ENCODE data around the gene NDUFB8. TPM values are rescaled to one million over a fixed set of nuclear protein-coding genes. Genes with fewer than 3 reads are reported as not detected.

The NDUFB8 gene
- total RNA-seq, 4 donors from 2014 or later = 70.3 to 265 (median 137) TPM

DNA sequence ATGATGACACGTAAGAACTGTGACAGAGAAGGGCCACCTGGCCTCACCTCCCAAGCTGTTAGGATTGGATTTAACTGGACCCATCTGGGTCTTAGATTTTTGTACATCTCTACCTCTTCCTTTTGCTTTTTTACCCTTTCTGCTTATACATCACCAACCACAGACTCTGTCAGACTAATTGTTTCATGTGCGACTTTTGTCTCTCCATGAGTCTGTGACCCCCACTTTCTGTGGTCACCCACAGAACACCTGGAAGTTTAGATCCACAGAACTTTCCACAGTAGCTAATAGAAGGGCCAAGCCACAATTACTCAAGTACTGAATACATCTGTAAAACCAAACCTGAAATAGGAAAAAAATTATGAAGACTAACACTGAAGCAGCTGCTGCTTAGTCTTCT, 33.1 kb downstream of the NDUFB8 start:
- TF ChIP-seq EP300 (IDR thresholded peaks at IDR 0.05; ENCODE audit: low read depth) (no peak), POLR2AphosphoS5 (IDR thresholded peaks at IDR 0.05) (no peak), POLR2A (IDR thresholded peaks at IDR 0.05) (no peak)
- TF ChIP-seq, protein P1, sequence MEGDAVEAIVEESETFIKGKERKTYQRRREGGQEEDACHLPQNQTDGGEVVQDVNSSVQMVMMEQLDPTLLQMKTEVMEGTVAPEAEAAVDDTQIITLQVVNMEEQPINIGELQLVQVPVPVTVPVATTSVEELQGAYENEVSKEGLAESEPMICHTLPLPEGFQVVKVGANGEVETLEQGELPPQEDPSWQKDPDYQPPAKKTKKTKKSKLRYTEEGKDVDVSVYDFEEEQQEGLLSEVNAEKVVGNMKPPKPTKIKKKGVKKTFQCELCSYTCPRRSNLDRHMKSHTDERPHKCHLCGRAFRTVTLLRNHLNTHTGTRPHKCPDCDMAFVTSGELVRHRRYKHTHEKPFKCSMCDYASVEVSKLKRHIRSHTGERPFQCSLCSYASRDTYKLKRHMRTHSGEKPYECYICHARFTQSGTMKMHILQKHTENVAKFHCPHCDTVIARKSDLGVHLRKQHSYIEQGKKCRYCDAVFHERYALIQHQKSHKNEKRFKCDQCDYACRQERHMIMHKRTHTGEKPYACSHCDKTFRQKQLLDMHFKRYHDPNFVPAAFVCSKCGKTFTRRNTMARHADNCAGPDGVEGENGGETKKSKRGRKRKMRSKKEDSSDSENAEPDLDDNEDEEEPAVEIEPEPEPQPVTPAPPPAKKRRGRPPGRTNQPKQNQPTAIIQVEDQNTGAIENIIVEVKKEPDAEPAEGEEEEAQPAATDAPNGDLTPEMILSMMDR (IDR thresholded peaks at IDR 0.05) = no peak
- in situ Hi-C loops (cut with MboI; ENCODE audit: low pct_ligation_motif_present in 1 of 4, low pct_unique_long_range_greater_than_20kb in 1 of 4, low sequenced_read_pairs in 3 of 4) (no loop called here), intact Hi-C loops (cut with DNase I; ENCODE audit: low total_unique reads) (no loop called here)
- H3K4me1 ChIP-seq = no peaks in the 10 kb centered on the region
- no peaks in the 10 kb centered on the region for H3K27me3 ChIP-seq
- no peaks in the 10 kb centered on the region for H3K9me3 ChIP-seq
- WGBS, 2 donors (ENCODE audit: low coverage in 1 of 2) = 70 to 90% methylated on average over 1 to 2 of the region's 2 CpGs
- H3K27ac ChIP-seq = no peak overlapping the region
- H3K36me3 ChIP-seq = peaks cover 0 to 25% (median 7%) of the 10 kb centered on the region in 4 donors
- no peak for DNase-seq
- no peak overlapping the region for H3K4me3 ChIP-seq

DNA sequence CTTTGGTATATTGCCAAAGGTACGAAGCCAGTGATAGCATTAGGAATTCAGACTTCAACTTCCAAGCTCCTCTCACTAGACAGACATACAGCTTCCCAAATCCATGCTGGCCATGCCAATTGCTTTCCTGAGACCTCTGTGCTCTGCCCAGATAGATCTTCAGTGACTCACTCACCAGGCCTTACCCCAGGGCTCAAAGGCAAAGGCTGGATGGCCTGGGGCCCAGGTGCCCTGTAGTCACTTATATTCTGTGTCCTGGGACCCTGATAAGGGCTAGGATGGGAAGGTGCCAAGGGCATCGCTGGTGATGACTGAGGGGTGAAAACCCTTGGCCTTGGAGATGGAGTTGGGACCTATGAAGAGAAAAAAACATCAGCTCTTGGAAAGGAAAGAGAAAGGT, 39.1 kb downstream of the NDUFB8 start:
- TF ChIP-seq, protein P1 (IDR thresholded peaks at IDR 0.05) = no peak
- TF ChIP-seq EP300 (IDR thresholded peaks at IDR 0.05; ENCODE audit: low read depth) = no peak
- no peak for TF ChIP-seq POLR2AphosphoS5 (IDR thresholded peaks at IDR 0.05)
- no peak for TF ChIP-seq POLR2A (IDR thresholded peaks at IDR 0.05)
- in situ Hi-C loops (cut with MboI; ENCODE audit: low pct_ligation_motif_present in 1 of 4, low pct_unique_long_range_greater_than_20kb in 1 of 4, low sequenced_read_pairs in 3 of 4) = no loop called here
- intact Hi-C loops (cut with DNase I; ENCODE audit: low total_unique reads) = no loop called here
- no peaks in the 10 kb centered on the region for H3K9me3 ChIP-seq
- no peaks in the 10 kb centered on the region for H3K4me1 ChIP-seq
- H3K27me3 ChIP-seq = no peaks in the 10 kb centered on the region
- DNase-seq = no peak
- WGBS, 2 donors (ENCODE audit: low coverage in 1 of 2) = 100% methylated on average over 1 to 2 of the region's 2 CpGs
- no peak overlapping the region for H3K27ac ChIP-seq
- no peak overlapping the region for H3K4me3 ChIP-seq
- H3K36me3 ChIP-seq = peaks cover 0 to 24% (median 5%) of the 10 kb centered on the region in 4 donors

DNA sequence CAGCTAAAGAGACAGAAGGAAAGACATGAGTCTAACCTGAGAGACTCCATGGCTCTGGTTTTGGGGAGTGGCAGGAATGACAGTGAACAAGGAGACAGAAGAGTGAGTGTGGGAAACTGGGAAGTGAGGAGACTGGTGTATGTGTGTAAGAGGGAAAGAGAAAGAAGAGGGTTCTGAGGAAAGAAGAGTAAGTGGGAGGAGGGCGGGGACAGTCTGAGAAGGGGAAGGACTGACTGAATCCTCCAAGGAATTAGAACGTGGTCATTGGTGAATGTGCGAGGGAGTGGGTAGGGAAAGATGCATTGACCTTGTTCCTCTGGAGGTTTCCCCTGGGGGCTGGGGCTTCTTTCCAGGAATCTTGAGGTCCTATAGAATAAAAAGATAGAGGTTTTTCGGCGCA, 40.3 kb downstream of the NDUFB8 start:
- Histone ChIP-seq H3K27me3 (no peaks in the 10 kb centered on the region), H3K9me3 (no peaks in the 10 kb centered on the region), H3K4me3 (no peak overlapping the region), H3K36me3 (peaks cover 0 to 24% (median 5%) of the 10 kb centered on the region in 4 donors), H3K4me1 (no peaks in the 10 kb centered on the region), H3K27ac (no peak overlapping the region)
- no peak for TF ChIP-seq POLR2AphosphoS5 (IDR thresholded peaks at IDR 0.05)
- TF ChIP-seq POLR2A (IDR thresholded peaks at IDR 0.05) = no peak
- no peak for TF ChIP-seq EP300 (IDR thresholded peaks at IDR 0.05; ENCODE audit: low read depth)
- TF ChIP-seq, protein P1 (IDR thresholded peaks at IDR 0.05) = no peak
- in situ Hi-C loops (cut with MboI; ENCODE audit: low pct_ligation_motif_present in 1 of 4, low pct_unique_long_range_greater_than_20kb in 1 of 4, low sequenced_read_pairs in 3 of 4) (no loop called here), intact Hi-C loops (cut with DNase I; ENCODE audit: low total_unique reads) (no loop called here)
- 91 to 92% methylated on average over 2 to 5 of the region's 5 CpGs for WGBS, 2 donors (ENCODE audit: low coverage in 1 of 2)
- DNase-seq = no peak

DNA sequence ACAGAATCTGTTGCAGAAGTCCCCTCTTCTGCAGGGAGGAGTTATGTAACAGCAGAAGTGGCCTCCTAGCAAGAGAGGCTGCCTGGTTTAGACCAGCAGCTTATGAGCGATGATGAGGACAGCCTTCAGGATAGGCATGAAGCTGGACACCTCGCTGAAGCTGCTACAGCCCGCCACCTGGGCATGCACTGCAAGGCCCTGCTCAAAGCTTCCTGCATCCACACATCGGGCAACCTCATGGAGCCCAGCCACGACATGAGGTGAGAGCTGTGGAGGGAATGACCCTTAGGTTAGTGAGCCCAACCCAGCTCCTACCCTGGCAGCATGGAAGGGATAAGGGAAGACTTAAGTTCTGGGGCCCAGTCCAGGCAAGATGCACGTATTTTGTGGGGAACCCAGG, 42.1 kb downstream of the NDUFB8 start:
- Histone ChIP-seq H3K27me3 (peaks cover 11% of the 10 kb centered on the region), H3K4me3 (no peak overlapping the region), H3K4me1 (peaks cover 4 to 7% (median 7%) of the 10 kb centered on the region in 4 donors), H3K36me3 (peaks cover 0 to 20% (median 5%) of the 10 kb centered on the region in 4 donors), H3K27ac (no peak overlapping the region), H3K9me3 (no peaks in the 10 kb centered on the region)
- DNase-seq = no peak
- WGBS, 2 donors (ENCODE audit: low coverage in 1 of 2) = 92% methylated on average over 6 of the region's 6 CpGs; no CpG with 5 or more reads in 1 of the 2 donors
- TF ChIP-seq POLR2A (IDR thresholded peaks at IDR 0.05) (no peak), POLR2AphosphoS5 (IDR thresholded peaks at IDR 0.05) (no peak), EP300 (IDR thresholded peaks at IDR 0.05; ENCODE audit: low read depth) (no peak)
- TF ChIP-seq, protein P1 (IDR thresholded peaks at IDR 0.05) = no peak
- intact Hi-C loops (cut with DNase I; ENCODE audit: low total_unique reads) (no loop called here), in situ Hi-C loops (cut with MboI; ENCODE audit: low pct_ligation_motif_present in 1 of 4, low pct_unique_long_range_greater_than_20kb in 1 of 4, low sequenced_read_pairs in 3 of 4) (no loop called here)

All from transverse colon (tissue), 4 donors.